CD4-positive, alpha-beta T cell treated with Interleukin-15 for 1 hour (primary cell): ENCODE measurements around the gene RNGTT.

Experiments used
- DNase-seq: peaks from one replicate; pipeline ENCODE4 v3.0.0-alpha.2; 2020

Gene RNGTT

DNA sequence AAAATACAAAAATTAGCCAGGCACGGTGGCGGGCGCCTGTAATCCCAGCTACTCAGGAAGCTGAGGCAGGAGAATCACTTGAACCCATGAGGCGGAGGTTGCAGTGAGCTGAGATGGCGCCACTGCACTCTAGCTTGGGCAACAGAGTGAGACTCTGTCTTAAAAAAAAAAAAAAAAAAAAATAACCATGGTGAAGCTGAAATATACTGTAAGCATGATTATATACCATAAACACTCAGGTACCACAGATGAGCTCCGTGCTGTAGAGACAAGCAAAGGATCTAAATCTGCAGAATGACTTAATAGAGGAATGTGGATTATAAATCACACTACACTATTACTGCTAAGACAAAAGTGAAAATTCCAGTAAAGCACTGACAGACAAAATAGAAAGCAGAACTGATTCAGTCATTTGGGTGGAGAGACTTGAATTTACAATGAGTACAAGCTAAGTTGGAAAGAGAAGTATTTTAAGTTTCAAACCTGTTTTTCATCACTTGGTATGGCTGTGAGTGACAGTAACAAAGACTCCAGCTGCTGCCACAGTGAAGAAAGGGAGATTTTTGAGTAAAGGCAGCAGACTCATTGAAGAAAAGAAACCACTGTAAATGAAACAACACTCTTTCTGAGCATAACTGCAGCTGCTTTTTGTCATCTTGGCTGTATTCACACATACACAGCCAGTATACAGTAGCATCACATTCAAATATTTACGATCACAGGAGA lies 322.1 kb downstream of the RNGTT start:
- no peak for DNase-seq

DNA sequence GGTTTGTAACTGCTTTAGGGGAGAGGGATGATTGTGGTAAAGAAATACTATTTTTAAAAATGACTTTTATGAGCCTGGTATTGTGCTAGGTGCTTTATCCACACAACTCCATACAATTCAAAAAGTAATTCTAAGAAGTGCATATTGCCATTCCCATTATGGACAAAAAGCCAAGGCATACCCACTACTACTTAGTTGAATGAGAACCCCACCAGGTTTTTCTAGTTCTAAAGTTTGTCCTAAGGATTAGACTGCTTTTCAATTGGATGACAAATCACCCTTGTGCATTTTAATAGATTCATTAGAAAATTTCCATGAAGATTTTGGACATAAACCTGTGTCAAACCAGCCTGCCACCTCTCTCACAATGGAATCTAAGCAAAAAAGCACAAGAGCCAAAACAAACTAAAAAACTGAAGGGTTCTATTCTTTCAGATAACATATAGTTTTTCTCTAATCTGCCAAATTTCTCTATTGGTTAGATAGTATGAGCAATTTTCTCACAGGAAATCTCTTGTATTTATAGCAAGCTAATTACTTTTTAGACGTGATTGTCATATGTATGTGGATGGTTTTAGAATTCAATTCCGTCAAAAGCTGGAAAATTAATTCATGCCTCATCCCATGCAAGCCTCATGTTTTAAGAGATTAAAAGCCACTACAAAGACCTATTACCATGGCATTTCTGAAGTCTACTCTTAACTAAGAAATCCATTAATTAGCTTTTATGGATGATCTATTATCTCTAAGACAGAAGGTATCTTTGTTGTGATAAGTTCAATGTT lies 325.5 kb downstream of the RNGTT start:
- DNase-seq = no peak

DNA sequence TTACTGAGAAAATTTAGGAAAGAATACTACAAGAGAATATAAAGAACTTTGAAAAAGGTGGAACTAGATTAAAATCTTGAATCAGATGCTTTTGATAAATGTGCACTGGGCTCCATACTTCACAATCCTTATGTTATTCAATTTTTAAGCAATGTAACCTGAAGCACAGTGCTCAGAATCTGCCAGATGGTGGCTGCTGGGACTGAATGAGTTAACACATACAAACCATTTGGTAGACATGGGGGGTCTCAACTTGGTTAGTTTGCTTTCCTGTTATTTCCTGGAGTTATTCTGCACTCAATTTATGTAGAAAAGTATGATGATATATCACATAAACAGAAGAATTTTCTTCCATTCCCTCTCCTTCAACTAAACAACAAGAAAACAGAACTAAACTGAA lies 326.5 kb downstream of the RNGTT start:
- DNase-seq = no peak

DNA sequence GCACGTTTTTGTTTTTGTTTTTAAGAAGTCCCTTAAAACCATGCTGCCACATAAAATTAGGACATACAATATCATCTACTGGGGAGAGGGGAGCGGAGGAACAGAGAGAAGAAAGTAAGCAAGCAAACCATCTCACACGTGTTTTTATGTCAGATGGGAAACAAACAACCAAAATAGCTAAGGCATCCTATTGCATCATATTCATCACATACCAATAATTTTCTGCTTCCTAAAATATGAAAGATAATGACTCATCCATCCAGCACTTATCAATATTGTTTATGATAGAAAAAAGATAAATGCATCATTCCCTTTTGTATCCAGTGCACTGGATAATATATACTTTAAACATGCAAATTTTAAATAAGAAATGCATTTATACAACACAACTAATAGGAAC lies 329.6 kb downstream of the RNGTT start:
- DNase-seq = no peak

DNA sequence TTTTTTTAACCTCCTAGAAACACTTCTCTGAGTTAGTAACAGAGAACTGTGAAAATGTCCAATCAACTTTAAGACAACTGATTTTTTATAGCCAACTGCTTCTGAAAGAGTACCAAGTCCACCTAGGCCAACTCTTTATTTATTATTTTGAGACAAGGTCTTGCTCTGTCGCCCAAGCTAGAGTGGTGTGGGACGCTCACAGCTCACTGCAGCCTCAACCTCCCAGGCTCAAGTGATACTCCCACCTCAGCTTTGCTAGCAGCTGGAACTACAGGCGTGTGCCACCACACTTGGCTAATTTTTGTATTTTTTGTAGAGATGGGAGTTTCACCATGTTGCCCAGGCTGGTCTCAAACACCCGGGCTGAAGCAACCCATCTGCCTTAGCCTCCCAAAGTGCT lies 331.6 kb downstream of the RNGTT start:
- DNase-seq = no peak

DNA sequence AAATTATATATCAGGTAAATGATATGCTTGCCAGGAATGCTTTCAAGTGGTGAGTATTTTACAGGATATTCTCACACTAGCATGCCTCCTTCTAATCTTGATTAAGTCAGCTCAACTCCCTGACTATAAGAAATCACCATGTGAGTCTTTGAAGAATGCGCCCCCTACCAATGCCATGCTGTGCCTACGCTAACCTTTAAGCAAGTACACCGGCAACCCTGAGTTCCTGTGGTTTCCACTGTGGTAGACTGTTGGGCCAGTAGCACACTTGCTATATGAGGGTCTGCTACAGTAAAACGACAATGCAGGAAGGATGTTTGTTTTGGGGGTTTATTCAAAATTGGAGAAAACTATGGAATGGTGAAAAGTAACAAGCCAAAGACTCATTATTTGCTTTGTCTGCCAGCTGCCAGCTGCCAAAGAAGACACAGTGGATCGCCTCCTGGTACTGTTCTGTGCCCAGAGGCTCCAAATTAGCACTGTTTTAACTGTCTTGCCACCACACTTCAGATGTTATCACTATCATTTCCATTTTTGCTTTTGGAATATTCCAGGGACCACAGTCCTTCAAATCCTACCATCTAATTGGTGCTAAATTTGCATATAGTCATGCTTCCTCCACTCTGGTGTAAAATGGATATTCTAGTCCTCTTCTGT lies 333.5 kb downstream of the RNGTT start:
- peak; percentile 17 for DNase-seq

DNA sequence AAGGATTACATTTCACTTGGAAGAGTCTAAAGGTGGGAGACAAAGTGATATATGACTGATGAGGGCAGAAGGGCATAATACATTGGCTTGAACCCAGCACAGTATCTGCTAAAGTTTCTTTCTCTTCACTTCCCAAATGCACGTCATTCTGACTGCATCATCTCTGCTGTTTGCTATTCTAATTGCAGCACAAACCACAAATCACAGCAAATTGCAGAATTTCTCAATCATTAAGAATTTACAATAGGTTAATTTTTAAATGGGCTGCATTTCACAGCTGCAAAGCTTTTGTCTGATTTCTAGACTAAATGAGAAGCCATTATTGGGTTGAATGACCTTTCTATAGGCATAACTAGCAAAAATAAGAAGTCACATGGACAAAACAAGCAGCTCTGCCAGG lies 337.0 kb downstream of the RNGTT start:
- no peak for DNase-seq

DNA sequence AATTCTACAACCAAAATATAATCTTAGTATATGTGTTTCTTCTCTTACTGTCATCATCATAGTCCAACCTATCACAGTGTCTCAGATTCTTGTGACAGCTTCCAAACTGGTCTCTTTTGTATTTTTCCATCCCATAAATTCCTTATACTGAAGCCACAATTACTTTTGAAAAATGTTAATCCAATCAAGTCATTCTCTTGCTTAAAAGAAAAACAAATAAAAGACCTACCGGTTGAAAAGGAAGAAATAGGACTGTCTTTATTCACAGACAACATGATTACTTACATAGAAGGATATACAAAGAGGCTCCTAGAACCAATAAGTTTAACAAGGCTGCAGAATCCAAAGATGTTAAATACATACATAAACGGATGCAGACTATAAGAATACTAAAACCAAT lies 339.9 kb downstream of the RNGTT start:
- DNase-seq = no peak

DNA sequence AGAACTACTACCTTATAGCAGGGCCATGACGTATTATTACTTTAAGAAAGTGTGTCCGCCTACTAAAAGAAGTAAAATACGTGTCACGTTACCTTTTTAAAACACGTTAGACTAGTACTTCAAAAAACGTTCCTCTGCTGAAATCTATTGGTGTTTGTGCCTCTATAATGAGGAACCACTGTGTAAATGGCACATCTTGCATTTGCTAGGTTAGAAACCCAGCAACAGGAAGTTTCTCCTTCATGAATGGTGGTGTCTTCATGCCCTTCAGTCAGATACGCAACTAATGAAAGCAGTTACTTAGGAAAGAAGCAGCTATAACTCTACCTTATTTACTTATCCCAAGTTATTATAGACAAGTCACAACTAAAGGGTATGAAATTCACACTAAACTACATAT lies 343.5 kb downstream of the RNGTT start:
- DNase-seq = no peak

DNA sequence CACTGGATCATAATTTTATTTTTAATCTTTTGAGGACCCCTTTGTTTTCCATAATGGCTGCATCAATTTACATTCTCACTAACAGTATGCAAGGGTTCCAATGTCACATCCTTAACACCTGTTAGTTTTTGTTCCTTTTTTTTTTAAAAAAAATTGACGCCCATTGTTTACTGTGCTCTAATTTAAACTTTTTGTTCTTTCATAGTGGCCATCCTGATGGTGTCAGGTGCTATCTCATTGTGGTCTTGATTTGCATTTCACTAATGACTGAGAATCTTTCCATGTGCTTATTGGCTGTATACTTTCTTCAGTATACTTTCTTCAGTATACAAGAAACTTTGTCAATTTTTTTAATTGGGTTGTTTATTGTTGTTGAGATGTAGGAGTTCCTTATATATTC lies 347.0 kb downstream of the RNGTT start:
- no peak for DNase-seq

DNA sequence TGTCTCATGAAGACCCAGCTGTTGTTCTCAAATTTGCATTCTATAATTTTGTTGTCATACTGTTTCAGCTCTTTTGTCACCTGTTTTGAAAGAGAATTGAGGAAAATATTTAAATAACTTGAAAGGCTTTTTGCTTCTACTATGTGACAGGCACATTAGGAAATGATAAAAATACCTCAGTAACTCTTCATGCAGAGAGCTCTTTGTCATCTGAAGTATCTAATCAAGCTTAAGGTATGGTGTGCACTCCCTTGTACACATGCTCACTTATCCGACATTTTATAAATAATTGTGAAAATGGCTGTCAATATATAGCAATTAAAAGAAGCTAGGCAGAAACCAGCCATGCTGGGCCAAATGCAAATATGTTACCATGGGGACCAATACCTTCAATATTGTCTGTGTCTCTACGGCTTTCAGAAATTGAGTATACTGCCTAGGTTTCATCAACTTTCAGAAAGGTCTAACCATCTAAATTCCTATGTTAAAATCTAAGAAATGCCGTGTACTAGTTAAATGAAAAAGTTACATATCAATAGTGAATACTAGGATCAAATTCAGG lies 349.0 kb downstream of the RNGTT start:
- DNase-seq = peak; percentile 32

DNA sequence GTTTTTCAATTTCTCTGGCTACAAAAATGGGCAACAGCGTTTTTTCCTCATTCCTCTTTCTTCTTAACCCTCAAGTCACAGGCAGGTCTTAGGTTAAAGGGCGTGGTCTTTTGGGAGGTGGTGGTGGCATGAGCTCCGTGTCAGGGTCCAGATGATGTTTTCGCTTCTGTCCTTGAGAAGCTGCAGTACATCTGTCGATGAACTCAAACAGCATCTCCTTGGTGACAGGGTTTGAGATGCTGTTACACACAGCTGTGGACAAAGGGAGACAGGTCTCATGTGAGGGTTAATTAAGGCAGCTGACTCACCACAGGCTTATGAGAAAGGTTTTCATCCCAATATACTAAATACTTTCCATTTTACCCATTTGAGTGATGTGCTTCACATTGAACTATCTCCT lies 350.8 kb downstream of the RNGTT start:
- DNase-seq = peak; percentile 64

DNA sequence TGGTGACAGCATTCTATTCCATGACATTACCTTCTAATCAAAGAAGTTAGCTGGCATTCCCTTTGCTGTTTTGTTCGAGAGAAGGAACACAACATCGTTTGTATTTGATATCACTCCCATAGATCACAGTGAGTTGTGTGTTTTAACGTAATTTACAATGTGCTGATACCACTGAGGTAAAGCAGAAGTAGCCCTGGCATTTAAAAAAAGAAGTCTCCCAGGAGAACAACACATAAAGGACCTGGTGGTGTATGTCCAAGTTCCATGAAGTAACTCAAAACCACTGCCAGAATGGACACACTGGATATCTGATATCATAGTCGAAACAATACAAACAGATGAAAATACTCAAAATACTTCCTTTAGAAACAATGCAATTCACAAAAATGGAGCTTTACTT lies 351.7 kb downstream of the RNGTT start:
- DNase-seq = no peak

DNA sequence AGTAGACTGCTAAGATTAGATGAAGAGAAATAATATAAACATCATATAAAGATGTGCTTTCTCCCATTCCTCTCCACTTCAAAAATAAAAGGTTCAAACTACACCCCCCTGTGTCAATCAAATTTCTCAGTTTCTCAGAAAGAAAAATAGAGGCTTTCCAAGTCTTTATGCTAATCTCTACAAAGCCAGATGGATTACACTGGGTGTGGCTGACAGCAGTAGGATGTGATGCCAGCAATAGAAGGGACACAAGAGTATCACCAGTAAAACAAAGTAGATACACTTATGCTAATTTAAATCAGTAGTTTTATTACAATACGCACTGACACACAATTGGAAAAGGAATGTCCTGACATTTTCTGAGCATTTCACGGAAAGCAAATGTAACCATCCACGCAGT lies 353.4 kb downstream of the RNGTT start:
- no peak for DNase-seq

DNA sequence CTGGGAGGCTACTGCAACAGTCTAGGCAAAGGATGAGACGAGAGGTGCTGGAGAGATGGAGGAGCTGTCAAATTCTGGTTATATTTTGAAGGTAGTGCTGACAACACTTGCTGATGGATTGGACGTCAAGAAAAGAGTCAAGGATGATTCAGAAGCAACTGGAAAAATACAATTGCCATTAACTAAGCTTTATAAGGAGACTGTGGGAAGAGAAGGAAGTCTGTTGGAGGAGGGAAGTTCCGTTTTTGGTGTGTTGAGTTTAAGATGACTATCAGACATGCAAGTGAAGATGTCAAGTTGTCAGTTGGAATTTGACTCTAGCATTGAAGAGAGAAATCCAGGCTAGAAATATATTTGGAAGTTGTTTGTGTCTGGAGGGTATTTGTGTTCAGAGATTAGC lies 358.1 kb downstream of the RNGTT start:
- no peak for DNase-seq

DNA sequence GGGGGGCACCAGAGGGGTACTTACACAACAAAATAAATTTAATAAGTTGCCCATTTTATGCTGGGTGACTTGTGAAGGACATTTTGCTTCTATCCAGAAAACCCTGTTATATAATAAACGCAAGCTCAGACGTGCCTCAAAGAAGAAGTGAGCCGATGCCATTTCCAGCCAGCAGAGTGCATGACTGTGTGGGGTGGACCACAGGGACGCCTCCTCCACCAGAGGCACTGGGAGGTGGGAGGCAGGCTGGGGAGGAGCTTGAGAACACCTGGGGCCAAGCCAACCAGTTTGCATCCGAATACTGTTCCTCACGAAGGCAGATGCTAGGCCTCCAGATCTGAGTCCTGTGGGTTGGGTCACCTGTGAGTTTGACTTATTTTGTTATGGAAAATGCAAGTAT lies 363.8 kb downstream of the RNGTT start:
- peak; percentile 21 for DNase-seq

DNA sequence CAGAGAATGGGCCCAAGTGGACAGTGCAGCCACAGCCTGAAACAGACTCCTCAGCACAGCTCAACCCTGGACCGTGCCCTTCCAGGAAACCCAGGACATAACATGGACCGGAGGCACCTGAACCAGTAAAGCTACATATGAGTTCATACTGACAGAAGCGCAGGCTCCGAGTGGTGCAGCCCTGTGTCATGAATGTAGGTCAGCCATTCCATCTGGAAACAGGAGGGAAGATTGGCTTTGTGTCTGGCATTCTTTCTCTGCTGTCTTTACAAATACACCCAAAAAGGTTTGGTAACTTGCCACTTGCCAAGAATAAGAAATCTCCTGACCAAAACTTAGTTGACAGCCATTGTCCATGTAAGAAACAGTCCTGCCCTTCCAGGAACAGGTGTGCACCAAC lies 366.6 kb downstream of the RNGTT start:
- no peak for DNase-seq

DNA sequence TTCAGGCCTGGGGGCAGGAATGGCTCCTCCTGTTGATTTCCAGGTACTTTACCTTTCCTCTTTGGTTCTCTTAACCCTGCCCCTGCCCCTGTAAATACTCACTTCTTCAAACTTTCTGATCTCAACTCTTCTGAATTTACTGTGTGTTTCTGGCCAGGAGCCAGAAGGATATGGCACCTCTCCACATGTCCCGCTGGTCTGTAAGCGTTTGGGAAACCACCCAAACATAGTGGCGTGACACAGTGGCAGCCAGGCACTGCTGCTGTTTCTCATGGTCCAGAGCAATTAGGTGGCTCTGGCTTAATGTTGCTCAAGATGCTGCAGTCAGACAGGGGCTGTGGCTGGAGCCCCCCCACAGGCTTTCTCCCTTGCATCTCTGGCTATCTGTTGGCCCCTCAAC lies 374.5 kb downstream of the RNGTT start:
- DNase-seq = no peak

DNA sequence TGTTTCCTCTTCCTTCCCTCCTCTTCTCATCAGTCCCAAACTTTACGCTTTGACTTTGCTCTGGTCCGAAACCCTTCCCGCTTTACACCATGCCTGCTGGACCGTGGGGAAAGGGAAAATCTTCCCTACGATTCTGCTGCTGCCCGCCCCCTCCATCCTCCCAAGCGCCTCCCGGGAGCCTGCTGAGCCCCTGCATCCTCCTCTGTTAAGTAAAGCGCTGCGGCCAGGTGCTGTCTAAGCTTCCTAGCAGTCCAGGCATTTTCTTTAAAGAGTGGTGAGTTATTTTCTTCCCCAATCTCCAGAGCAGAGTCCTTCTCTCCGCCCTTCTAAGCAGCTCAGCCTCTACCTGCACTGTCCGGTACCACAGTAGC lies 376.3 kb downstream of the RNGTT start:
- DNase-seq = no peak

DNA sequence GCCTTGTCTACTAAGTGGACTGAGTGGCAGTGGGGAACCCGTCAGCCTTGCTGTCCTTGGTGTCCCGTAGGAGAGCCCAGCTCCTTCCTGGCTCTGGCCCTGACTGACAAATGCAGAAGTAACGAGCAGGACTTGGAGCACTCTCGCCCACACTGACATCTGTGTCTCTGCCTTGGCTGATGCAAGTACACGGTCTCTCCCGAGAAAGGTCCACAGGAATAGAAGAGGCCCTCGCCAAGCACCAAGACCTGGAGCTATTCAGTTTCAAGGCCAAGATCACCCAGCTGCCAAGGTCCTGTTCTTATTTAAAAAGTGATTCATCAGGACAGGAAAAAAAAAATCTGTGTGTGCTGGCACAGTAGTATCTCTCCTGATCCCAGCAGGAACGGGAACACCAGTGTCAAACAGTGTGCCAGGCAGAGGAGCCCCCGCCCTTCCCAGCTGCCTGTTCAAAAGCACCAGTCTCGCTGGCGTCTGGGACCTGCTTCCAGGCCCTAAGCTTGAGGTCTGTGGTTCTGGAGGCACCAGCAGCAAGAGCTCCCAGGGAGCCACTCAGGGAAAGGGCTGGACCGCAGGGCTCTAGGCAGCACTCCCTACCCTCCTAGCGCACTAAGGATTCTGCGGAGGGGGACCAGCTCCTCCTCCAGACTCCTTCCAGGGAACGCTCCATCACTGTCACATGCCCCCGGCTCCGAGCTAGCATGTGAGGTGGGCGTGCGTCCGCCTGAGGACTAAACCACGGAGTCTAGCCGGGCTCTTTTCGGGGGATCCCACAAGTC lies 376.9 kb downstream of the RNGTT start:
- no peak for DNase-seq

DNA sequence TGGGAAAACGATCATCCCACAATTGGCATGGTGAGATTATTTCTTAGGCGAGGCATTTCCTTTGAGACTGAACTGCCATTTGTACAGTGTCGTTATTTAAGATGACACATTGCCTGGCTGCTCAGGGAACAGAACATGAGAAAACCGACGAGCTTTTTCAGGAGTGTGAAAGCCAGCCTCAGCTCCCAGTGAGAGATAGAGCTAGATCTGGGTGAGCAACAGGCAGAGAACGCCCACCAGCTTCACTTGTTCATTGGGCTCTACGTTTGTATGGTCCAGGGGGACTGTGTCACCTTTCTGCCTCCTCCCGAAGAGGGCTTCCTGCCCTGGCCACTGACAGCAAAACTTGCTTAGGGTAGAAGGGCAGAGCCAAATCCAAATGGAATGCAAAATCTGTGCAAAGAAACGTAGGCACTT lies 378.1 kb downstream of the RNGTT start:
- no peak for DNase-seq

DNA sequence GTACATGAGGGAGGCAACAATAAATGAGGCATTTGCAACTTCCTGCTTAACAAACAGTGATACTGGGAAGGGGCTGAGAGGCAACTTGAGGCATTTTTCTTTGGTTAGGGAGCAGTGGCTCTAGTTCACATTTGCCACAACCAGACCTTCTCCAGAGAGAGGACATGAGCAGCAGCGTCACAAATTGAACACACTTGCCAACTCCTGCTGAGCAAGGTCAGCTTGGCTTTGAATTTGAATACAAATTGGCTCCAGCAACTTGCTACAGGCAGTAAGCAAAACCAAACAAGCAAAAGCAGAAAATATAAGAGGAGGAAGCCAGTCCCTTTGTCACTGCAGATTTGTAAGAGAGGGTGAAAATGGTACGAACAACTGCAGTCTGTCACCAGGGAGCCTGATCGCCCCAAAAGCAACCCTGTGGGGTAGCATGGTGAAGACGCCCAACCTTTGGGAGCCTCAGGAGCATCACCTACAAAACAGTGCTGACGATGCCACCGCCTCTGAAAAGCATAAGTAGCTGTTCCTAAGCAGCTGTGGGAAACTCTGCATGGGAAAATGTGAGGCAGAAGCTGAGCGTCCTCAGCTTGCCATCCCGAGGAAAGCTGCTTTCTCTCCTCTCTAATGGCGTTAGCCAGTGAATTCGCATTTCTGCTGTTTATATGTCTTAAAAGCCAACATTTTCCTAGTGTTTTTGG lies 378.7 kb downstream of the RNGTT start:
- DNase-seq = no peak
